Loucy (cell line): Measurements from ENCODE around the gene SH2D5.

ENCODE experiments used
- H2AFZ ChIP-seq: fragments of 200-600 bp; sonication (generic); 2 replicates; pipeline ENCODE4 v1.6.0; 2016; ENCODE audit warnings: antibody characterized with exemption, mild to moderate bottlenecking, low read length, moderate library complexity
- H3F3A ChIP-seq: fragments of 200-600 bp; 2 replicates; pipeline ENCODE4 v1.6.0; 2016; ENCODE audit warnings: antibody characterized with exemption, low read depth, mild to moderate bottlenecking
- H3K27me3 ChIP-seq: fragments of 200-600 bp; sonication (generic); 2 replicates; pipeline ENCODE4 v1.6.1; 2014; ENCODE audit warnings: low read length, mild to moderate bottlenecking; ENCODE audit not compliant: insufficient read depth, poor library complexity, severe bottlenecking
- H3K36me3 ChIP-seq: fragments of 200-600 bp; sonication (generic); 2 replicates; pipeline ENCODE4 v1.6.1; 2016; ENCODE audit warnings: low read length; ENCODE audit not compliant: insufficient read depth
- H3K4me1 ChIP-seq: fragments of 200-600 bp; sonication (generic); 2 replicates; pipeline ENCODE4 v1.5.1; 2014; ENCODE audit warnings: low read length, mild to moderate bottlenecking; ENCODE audit not compliant: insufficient read depth, poor library complexity, severe bottlenecking
- H3K4me2 ChIP-seq: fragments of 200-600 bp; sonication (generic); 2 replicates; pipeline ENCODE4 v1.6.0; 2014; ENCODE audit warnings: antibody characterized with exemption, low read length, low read depth, mild to moderate bottlenecking; ENCODE audit not compliant: poor library complexity, severe bottlenecking
- H3K4me3 ChIP-seq: fragments of 200-600 bp; sonication (generic); 2 replicates; pipeline ENCODE4 v1.5.1; 2014; ENCODE audit warnings: low read length, mild to moderate bottlenecking, mixed read lengths; ENCODE audit not compliant: poor library complexity, severe bottlenecking
- H3K79me2 ChIP-seq: fragments of 200-600 bp; sonication (generic); 2 replicates; pipeline ENCODE4 v1.6.1; 2014; ENCODE audit warnings: low read length; ENCODE audit not compliant: insufficient read depth
- H3K9ac ChIP-seq: fragments of 200-600 bp; sonication (generic); 2 replicates; pipeline ENCODE4 v1.6.0; 2014; ENCODE audit warnings: mild to moderate bottlenecking, low read depth, low read length, moderate library complexity; ENCODE audit not compliant: poor library complexity, severe bottlenecking
- H3K9me2 ChIP-seq: fragments of 200-600 bp; sonication (generic); replicated peaks from 2 replicates; pipeline ENCODE4 v1.6.1; 2016; ENCODE audit warnings: low read depth, low read length, mixed read lengths
- H3K9me3 ChIP-seq: fragments of 200-600 bp; sonication (generic); 2 replicates; pipeline ENCODE4 v1.6.1; 2014; ENCODE audit warnings: mild to moderate bottlenecking, antibody characterized with exemption, low read length, low read depth; ENCODE audit not compliant: insufficient read depth
- H4K20me1 ChIP-seq: fragments of 200-600 bp; sonication (generic); 2 replicates; pipeline ENCODE4 v1.6.0; 2014; ENCODE audit warnings: antibody characterized with exemption, low read length, mild to moderate bottlenecking; ENCODE audit not compliant: insufficient read depth, poor library complexity, severe bottlenecking
- EZH2phosphoT487 ChIP-seq: fragments of 200-600 bp; IDR thresholded peaks from 2 replicates; pipeline ENCODE4 v1.6.1; 2018; ENCODE audit warnings: antibody characterized with exemption, mild to moderate bottlenecking, moderate library complexity, borderline replicate concordance
- TF ChIP-seq, protein P1 (sequence below): fragments of 200-600 bp; sonication (generic); conservative IDR thresholded peaks from 2 replicates; pipeline ENCODE4 v1.5.1; 2014; ENCODE audit warnings: mild to moderate bottlenecking, antibody characterized with exemption, low read length

Gene SH2D5

DNA sequence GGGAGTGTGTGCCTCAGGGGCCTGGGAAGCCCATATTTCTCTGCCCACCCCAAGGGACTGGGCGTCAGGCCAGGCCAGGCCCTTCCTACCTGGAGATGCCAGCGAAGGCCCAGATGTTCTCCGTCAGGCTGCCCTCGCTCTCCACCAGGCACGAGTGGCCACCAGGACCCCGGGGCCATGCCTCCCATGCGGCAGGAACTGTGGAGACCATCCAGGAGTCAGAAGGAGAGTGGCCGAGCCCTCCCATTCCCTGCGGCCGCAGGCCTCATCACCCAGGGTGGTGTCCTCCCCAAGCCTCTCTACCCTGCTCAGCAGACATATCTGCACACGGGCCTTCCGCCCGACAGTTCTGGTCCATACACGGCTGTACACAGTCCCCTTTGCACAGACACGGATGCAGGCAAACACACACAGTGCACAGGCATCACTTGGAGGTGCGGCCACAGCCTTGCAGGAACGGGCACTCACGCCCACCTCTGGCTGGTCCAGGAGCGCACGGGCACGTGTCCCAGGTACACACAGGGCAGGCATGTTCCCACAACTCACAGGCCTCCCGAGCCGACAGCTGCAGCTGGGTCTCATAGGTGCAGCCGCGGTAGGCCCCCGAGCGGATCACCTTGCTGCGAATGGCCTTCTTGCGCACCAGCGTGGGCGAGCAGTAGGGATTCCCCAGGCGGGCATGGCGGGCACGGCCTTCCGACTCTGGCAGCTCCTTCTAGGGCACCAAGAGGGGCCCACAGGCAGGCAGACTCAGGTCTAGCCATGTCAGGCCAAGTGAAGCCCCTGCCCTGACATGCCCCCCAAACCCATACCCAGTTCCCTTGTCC lies 8.8 kb downstream of the SH2D5 start:
- no peak overlapping the region for H3K4me3 ChIP-seq
- no peak overlapping the region for H3K4me2 ChIP-seq
- H4K20me1 ChIP-seq, result no peaks in the 10 kb centered on the region
- no peak overlapping the region for H2AFZ ChIP-seq
- H3K9me2 ChIP-seq, result no peaks in the 10 kb centered on the region
- H3K9ac ChIP-seq, result no peak overlapping the region
- no peaks in the 10 kb centered on the region for H3K27me3 ChIP-seq
- H3K36me3 ChIP-seq, result no peaks in the 10 kb centered on the region
- H3K9me3 ChIP-seq, result no peaks in the 10 kb centered on the region
- no peaks in the 10 kb centered on the region for H3K79me2 ChIP-seq
- no peaks in the 10 kb centered on the region for H3K4me1 ChIP-seq
- H3F3A ChIP-seq, result no peaks in the 10 kb centered on the region
- TF ChIP-seq, protein P1, sequence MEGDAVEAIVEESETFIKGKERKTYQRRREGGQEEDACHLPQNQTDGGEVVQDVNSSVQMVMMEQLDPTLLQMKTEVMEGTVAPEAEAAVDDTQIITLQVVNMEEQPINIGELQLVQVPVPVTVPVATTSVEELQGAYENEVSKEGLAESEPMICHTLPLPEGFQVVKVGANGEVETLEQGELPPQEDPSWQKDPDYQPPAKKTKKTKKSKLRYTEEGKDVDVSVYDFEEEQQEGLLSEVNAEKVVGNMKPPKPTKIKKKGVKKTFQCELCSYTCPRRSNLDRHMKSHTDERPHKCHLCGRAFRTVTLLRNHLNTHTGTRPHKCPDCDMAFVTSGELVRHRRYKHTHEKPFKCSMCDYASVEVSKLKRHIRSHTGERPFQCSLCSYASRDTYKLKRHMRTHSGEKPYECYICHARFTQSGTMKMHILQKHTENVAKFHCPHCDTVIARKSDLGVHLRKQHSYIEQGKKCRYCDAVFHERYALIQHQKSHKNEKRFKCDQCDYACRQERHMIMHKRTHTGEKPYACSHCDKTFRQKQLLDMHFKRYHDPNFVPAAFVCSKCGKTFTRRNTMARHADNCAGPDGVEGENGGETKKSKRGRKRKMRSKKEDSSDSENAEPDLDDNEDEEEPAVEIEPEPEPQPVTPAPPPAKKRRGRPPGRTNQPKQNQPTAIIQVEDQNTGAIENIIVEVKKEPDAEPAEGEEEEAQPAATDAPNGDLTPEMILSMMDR, result no peak
- TF ChIP-seq EZH2phosphoT487, result no peak

DNA sequence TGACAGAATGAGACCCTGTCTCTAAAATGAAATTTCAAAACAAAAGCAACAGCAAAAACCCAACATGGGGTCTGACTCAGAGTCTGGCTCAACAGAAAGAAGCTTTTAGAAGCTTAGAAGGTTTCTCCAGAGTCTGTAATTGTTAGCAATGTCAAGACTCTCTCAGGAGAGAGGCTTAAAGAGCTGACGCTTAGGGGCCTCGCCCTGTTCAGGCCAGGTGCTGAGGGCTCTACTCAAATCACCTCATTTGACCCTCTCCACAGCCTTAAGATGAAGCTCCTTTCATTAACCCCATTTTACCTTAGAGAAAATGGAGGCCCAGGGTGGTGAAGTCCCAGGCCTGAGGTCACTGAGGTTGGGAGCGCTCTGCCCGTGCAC lies 9.4 kb downstream of the SH2D5 start:
- Histone ChIP-seq H3K79me2 (no peaks in the 10 kb centered on the region), H3K9me3 (no peaks in the 10 kb centered on the region), H3F3A (no peaks in the 10 kb centered on the region), H2AFZ (no peak overlapping the region), H3K27me3 (no peaks in the 10 kb centered on the region), H3K36me3 (no peaks in the 10 kb centered on the region), H4K20me1 (no peaks in the 10 kb centered on the region), H3K9ac (no peak overlapping the region), H3K4me1 (no peaks in the 10 kb centered on the region), H3K9me2 (no peaks in the 10 kb centered on the region), H3K4me2 (no peak overlapping the region), H3K4me3 (no peak overlapping the region)
- TF ChIP-seq, protein P1, result no peak
- TF ChIP-seq EZH2phosphoT487, result no peak

DNA sequence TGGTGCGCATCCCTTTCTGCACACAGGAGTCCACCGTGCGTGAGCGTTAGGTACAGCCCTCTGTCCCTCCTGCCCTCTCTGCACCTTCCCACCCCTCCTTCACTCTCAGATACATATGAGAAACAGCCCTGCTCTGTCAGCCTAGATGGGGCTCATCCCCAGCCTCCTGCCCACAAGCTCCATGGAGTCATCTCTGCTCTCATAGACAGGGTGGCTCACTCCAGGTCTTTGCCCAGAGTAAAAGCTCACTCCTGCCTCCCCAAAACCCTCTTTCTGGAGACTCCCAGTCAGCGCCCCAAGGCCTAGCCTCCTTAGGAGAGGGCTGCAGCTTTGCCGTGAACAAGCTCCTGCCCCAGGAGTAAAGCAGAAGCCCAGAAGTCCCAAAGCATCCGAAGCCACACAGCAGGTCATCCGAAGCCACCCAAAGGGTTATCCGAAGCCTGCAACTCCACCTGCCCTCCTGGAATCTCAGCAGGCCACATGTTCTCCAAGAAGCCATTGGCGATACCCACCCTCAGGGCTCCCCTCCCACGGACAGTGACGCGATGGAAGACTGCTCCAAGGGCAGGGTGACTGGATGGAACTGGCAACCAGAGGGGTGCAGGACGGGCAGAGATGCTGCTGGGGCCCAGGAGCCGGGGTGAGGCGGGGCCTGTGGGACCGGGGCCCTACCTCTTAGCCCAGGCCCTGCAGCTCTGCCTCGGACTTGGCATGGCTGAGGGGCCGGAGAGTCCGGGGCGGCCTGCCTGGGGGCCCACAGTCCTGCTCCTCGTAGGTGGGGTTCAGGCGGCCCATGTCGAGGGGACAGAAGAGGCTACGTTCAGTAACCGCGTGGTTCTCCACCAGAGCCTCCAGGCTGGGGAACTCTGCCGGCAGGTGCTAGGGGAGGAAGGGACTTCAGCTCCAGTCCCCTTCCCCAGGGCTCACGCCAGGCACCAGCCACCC lies 11.1 kb downstream of the SH2D5 start:
- Histone ChIP-seq H3K4me1 (no peaks in the 10 kb centered on the region), H3K79me2 (no peaks in the 10 kb centered on the region), H3K9me3 (no peaks in the 10 kb centered on the region), H4K20me1 (no peaks in the 10 kb centered on the region), H2AFZ (no peak overlapping the region), H3K36me3 (no peaks in the 10 kb centered on the region), H3F3A (no peaks in the 10 kb centered on the region), H3K27me3 (no peaks in the 10 kb centered on the region), H3K9ac (no peak overlapping the region), H3K4me2 (no peak overlapping the region), H3K9me2 (no peaks in the 10 kb centered on the region), H3K4me3 (no peak overlapping the region)
- TF ChIP-seq, protein P1, result no peak
- TF ChIP-seq EZH2phosphoT487, result no peak
